GM12878 (cell line): ENCODE measurements around the gene TNFRSF6B. TPM values are rescaled to one million over a fixed set of nuclear protein-coding genes. Genes with fewer than 3 reads are reported as not detected.

Experiments used
- ATAC-seq: fragments of 200-7000 bp; cut with Tn5 transposase; 3 replicates; pipeline ENCODE4 v1.9.1; 2020; ENCODE audit warnings: mild to moderate bottlenecking, moderate library complexity
- BruUV-seq: library from RNA; stranded (reverse); fragments of 400-500 nt; replicated peaks from 2 replicates; lab custom pipeline; 2021; lab: Mats Ljungman, UMichigan
- CTCF ChIA-PET: fragments of 300-600 bp; sonication (Branson Sonifier 250); formaldehyde crosslinking; extraction: SDS; loops from one replicate; lab custom pipeline; 2021; ENCODE audit warnings: inconsistent platforms; lab: Yijun Ruan, JAX
- POLR2A ChIA-PET: fragments of 350-600 bp; formaldehyde crosslinking; extraction: SDS; loops from one replicate; lab custom pipeline; 2021; ENCODE audit warnings: inconsistent platforms; lab: Charles Lee
- RAD21 ChIA-PET: fragments of 300-600 bp; sonication (Branson Sonifier 250); formaldehyde crosslinking; loops from one replicate; lab custom pipeline; 2023; ENCODE audit warnings: antibody characterized with exemption; ENCODE audit not compliant: unreplicated experiment; lab: Charles Lee
- SMC1A ChIA-PET: fragments of 300-600 bp; sonication (Branson Sonifier 250); formaldehyde crosslinking; loops from one replicate; lab custom pipeline; 2023; ENCODE audit not compliant: unreplicated experiment, uncharacterized antibody; lab: Charles Lee
- DNase-seq: peaks from one replicate; pipeline ENCODE4 v3.0.0-alpha.2; 2011; ENCODE audit warnings: low read depth, low spot score
- FAIRE-seq: peaks from 3 replicates; lab custom pipeline; 2011; peaks lifted over from hg19 to GRCh38; lab: Jason Lieb, UNC
- H2AFZ ChIP-seq: 2 replicates; pipeline ENCODE4 v1.6.0; 2011; ENCODE audit warnings: low read depth, low read length, control low read depth; ENCODE audit not compliant: control insufficient read depth
- H3K27ac ChIP-seq: 2 replicates; pipeline ENCODE4 v1.5.1; 2011; ENCODE audit warnings: control low read depth; ENCODE audit not compliant: control insufficient read depth, insufficient read depth
- H3K27me3 ChIP-seq, 2 experiments: replicated peaks in 1 of 2; 2 replicates each; pipeline versions ENCODE4 v1.6.0 to v1.6.1; 2011; ENCODE audit warnings: low read length in 1 of 2; ENCODE audit not compliant: control insufficient read depth in 2 of 2, insufficient read depth in 2 of 2
- H3K36me3 ChIP-seq, 2 experiments: 2 replicates each; pipeline ENCODE4 v1.5.1; 2011; ENCODE audit warnings: low read length in 1 of 2; ENCODE audit not compliant: control insufficient read depth in 2 of 2, insufficient read depth in 2 of 2
- H3K4me1 ChIP-seq: 2 replicates; pipeline ENCODE4 v1.6.1; 2011; ENCODE audit warnings: mild to moderate bottlenecking, low read length, moderate library complexity, mixed read lengths; ENCODE audit not compliant: control insufficient read depth, insufficient read depth
- H3K4me2 ChIP-seq: 2 replicates; pipeline ENCODE4 v1.6.0; 2011; ENCODE audit warnings: control low read depth; ENCODE audit not compliant: control insufficient read depth, insufficient read depth
- H3K4me3 ChIP-seq: fragments of 200-600 bp; sonication (generic); 2 replicates; pipeline ENCODE4 v1.5.1; 2016
- H3K79me2 ChIP-seq: 2 replicates; pipeline ENCODE4 v1.6.0; 2011; ENCODE audit warnings: low read length; ENCODE audit not compliant: control insufficient read depth, insufficient read depth
- H3K9ac ChIP-seq: 2 replicates; pipeline ENCODE4 v1.8.0; 2011; ENCODE audit warnings: low read length, control low read depth, mixed read lengths; ENCODE audit not compliant: control insufficient read depth, insufficient read depth
- H3K9me3 ChIP-seq: replicated peaks from 3 replicates; pipeline ENCODE4 v1.5.1; 2011; ENCODE audit warnings: mild to moderate bottlenecking, low read length; ENCODE audit not compliant: control insufficient read depth, insufficient read depth
- H4K20me1 ChIP-seq: 2 replicates; pipeline ENCODE4 v1.6.0; 2011; ENCODE audit not compliant: control insufficient read depth, insufficient read depth
- CHD1 ChIP-seq: IDR thresholded peaks from 2 replicates; pipeline ENCODE4 v1.6.1; 2012; ENCODE audit warnings: low read depth, low read length, improper control_type of control experiment
- POLR2A ChIP-seq: IDR thresholded peaks from 2 replicates; pipeline ENCODE4 v1.6.1; 2011; ENCODE audit warnings: low read depth, mild to moderate bottlenecking, low read length
- SIX5 ChIP-seq: IDR thresholded peaks from 2 replicates; pipeline ENCODE4 v1.6.1; 2011; ENCODE audit warnings: mild to moderate bottlenecking, low read depth, low read length, moderate library complexity; ENCODE audit not compliant: severe bottlenecking
- TAF1 ChIP-seq: IDR thresholded peaks from 2 replicates; pipeline ENCODE4 v1.6.1; 2011; ENCODE audit warnings: mild to moderate bottlenecking, low read depth, low read length, borderline replicate concordance
- TARDBP ChIP-seq: IDR thresholded peaks from 2 replicates; pipeline ENCODE4 v1.6.1; 2016; ENCODE audit warnings: borderline replicate concordance
- WGBS: methylation state at CpG from one replicate; pipeline ENCODE4 v1.1.6; 2016; ENCODE audit warnings: low lambda C conversion rate; ENCODE audit not compliant: insufficient replicate concordance, insufficient coverage; ENCODE audit errors: missing lambda C conversion rate; 5-methylcytosine and 5-hydroxymethylcytosine counted together
- in situ Hi-C: fragments of 300-500 bp; cut with MboI; formaldehyde crosslinking; loops from 9 replicates; pipeline ENCODE4 v1.14.3; 2018; ENCODE audit warnings: mixed read lengths
- intact Hi-C: fragments of 100-400 bp; cut with micrococcal nuclease; formaldehyde crosslinking; loops from one replicate; pipeline ENCODE4 v1.14.2; 2022; ENCODE audit not compliant: unreplicated experiment
- polyA plus RNA-seq, 11 experiments: library from polyadenylated mRNA; depleted of rRNA in 4 of 11; unstranded in 6 of 11; stranded (reverse) in 5 of 11; fragments of >200 nt; fragmentation: Nextera tagmentation in 4 of 11; fragmentation: Illumina TruSeq in 1 of 11; extraction: Ambion mirVana in 4 of 11; extraction: Trizol in 1 of 11; gene quantifications; 1 replicate in 1 of 11; 2 replicates in 10 of 11; pipeline versions ENCODE4 v1.2.1 to v1.2.3, GENCODE V29; 2011 to 2016; ENCODE audit warnings: inconsistent platforms in 2 of 11, missing spikeins in 2 of 11, low read depth in 1 of 11
- total RNA-seq, 4 experiments: library from RNA; depleted of rRNA in 3 of 4; stranded (reverse); fragments of >200 nt in 3 of 4; fragmentation: Illumina TruSeq in 1 of 4; extraction: Trizol in 1 of 4; gene quantifications; 2 replicates each; pipeline versions ENCODE4 v1.2.1 to v1.2.3, GENCODE V29; 2013 to 2021

Gene TNFRSF6B
- total and polyA plus RNA-seq, 10 of the 15 experiments (the other 5 are each of a cell fraction or from before 2014, with no cell fraction given), result 0.67 to 2.2 (median 1.8) TPM; not detected in 7

DNA sequence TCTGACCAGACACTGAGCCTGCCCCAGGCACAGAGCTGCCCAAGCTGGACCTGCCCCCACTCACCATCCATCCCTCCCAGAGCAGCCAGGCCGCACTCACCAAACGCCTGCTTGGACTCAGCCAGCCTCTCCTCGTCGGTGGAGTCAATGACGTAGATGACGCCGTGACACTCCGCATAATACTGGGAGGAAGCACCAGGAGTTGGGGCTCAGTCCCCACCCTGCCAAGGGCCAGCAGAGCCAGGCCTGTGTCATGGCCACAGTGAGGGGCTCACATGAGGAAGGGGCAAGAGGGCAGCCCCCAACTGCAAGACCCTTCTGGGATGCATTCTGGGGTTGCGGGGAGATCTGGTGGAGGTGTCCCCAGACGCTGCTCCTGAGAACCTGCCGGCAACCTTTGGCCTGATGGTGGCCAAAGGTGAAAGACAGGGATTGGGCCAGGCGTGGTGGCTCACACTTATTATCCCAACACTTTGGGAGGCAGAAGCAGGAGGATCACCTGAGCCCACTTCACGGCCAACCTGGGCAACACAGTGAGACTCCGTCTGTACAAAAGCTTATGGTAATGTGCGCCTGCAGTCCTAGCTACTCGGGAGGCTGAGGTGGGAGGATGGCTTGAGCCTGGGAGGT, 5.7 kb downstream of the TNFRSF6B start:
- in situ Hi-C loops, result no loop called here
- ChIA-PET POLR2A (no interaction called here), SMC1A (interaction anchor here (0.9 kb wide), 1 partner anchor 163 kb away, joined by 3 read pairs; the partner anchor contains the start of gene TPD52L2)
- no peak overlapping the region for H3K4me2 ChIP-seq
- FAIRE-seq, result no peak
- TF ChIP-seq POLR2A (peak; percentile 66), TAF1 (no peak)
- TF ChIP-seq, all 136 proteins: peak for 1
- H4K20me1 ChIP-seq, result no peaks in the 10 kb centered on the region
- H3K27me3 ChIP-seq, result no peaks in the 10 kb centered on the region
- peaks cover 5 to 7% of the 10 kb centered on the region in 2 experiments; a peak in 3 of 4 replicates for H3K36me3 ChIP-seq
- H3K79me2 ChIP-seq, result peaks cover 13% of the 10 kb centered on the region
- intact Hi-C loops, result no loop called here
- BruUV-seq, result no TSS peak
- H3K4me1 ChIP-seq, result peaks cover 25% of the 10 kb centered on the region
- DNase-seq, result no peak
- CTCF ChIA-PET, result no interaction called here
- H3K9me3 ChIP-seq, result no peaks in the 10 kb centered on the region
- 92% methylated on average over 16 of the region's 16 CpGs for WGBS
- no peak overlapping the region for H3K4me3 ChIP-seq
- RAD21 ChIA-PET, result interaction anchor here (0.5 kb wide), 1 partner anchor 27 kb away, joined by 4 read pairs; no protein-coding TSS in a partner anchor
- H2AFZ ChIP-seq, result no peak overlapping the region
- H3K9ac ChIP-seq, result no peak overlapping the region
- no peak overlapping the region for H3K27ac ChIP-seq
- ATAC-seq, result no peak

DNA sequence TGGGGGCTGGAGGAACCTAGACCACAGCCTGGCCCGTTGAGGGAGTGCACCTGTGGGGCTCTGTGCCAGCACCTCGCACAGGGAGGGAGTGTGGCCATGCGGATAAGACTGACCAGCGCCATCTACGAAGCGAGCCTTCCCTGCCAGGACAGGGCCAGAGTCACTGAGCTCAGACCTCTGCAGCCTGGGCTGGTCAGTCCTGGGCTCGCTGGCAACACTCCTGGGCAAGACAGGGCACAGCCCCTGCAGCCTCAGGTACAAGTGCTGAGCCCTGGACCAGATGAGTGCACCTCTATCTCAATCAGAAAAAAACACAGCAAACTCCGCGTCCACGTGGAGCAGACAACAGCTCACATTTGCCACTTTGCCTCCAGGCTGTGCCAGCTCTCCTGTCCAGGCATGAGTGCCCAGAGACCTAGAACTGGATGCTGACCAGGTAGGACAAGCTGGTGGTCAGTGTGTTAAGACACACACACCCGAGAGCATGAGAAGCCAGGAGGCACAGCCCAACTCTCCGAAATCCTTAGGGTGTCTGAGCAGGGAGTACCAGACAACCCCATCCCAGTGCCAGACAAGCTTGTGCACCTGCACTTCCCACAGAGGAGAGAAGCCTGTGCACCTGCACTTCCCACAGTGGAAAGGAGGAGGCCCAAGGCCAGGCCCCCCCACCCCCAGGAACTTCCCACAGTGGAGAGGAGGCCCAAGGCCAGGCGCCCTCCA, 6.5 kb downstream of the TNFRSF6B start:
- Histone ChIP-seq H4K20me1 (no peaks in the 10 kb centered on the region), H3K79me2 (peaks cover 20% of the 10 kb centered on the region), H2AFZ (no peak overlapping the region), H3K4me3 (no peak overlapping the region), H3K27me3 (no peaks in the 10 kb centered on the region), H3K4me1 (peaks cover 25% of the 10 kb centered on the region), H3K9ac (no peak overlapping the region), H3K27ac (no peak overlapping the region), H3K36me3 (peaks cover 5 to 7% of the 10 kb centered on the region in 2 experiments; a peak in 3 of 4 replicates), H3K9me3 (no peaks in the 10 kb centered on the region), H3K4me2 (no peak overlapping the region)
- DNase-seq, result no peak
- ChIA-PET SMC1A (no interaction called here), POLR2A (no interaction called here), RAD21 (no interaction called here), CTCF (no interaction called here)
- FAIRE-seq, result no peak
- no TSS peak for BruUV-seq
- no peak for ATAC-seq
- intact Hi-C loops (no loop called here), in situ Hi-C loops (no loop called here)
- TF ChIP-seq CHD1, result no peak
- TF ChIP-seq SIX5, result no peak
- TF ChIP-seq TARDBP, result no peak
- TF ChIP-seq POLR2A, result peak; percentile 54
- 74% methylated on average over 13 of the region's 13 CpGs for WGBS
